NCI-H146 treated with DMSO at 0.1 percent for 48 hours (cell line): ENCODE measurements around the gene RNF151.
"Not testable (repeated sequence)": the region's sequence is repeated elsewhere in the genome, so short reads cannot be mapped to it uniquely, and the experiment has no call there.

Source experiments
- DNase-seq: peaks from one replicate; lab custom pipeline; 2025; ENCODE audit not compliant: unreplicated experiment; lab: John Stamatoyannopoulos, UW

RNF151 gene

GRCh38 chr16:2004795-2005517, 38.3 kb downstream of the RNF151 start:
- DNase-seq: no peak

- DNase-seq: no peak
Measured at GRCh38 chr16:2005646-2006045, 39.0 kb downstream of the RNF151 start.

- DNase-seq: no peak
Measured at GRCh38 chr16:2006317-2006716, 39.7 kb downstream of the RNF151 start.

GRCh38 chr16:2007081-2007836, 40.6 kb downstream of the RNF151 start:
- no peak for DNase-seq

- DNase-seq: no peak
Measured at GRCh38 chr16:2008009-2008526, 41.4 kb downstream of the RNF151 start.

GRCh38 chr16:2008631-2009163, 42.0 kb downstream of the RNF151 start:
- no peak for DNase-seq

GRCh38 chr16:2009164-2009711, 42.6 kb downstream of the RNF151 start:
- DNase-seq: no peak

- peak; percentile 59 for DNase-seq
Measured at GRCh38 chr16:2009791-2010510, 43.3 kb downstream of the RNF151 start, which contains the start of gene ZNF598. Gene ZNF598 (minus strand): TSS chr16:2009821.

- DNase-seq: not testable (repeated sequence)
Measured at GRCh38 chr16:2011726-2012125, 45.1 kb downstream of the RNF151 start.

- no peak for DNase-seq
Measured at GRCh38 chr16:2013527-2013926, 46.9 kb downstream of the RNF151 start.

- DNase-seq: no peak
Measured at GRCh38 chr16:2015117-2015946, 48.7 kb downstream of the RNF151 start.

GRCh38 chr16:2015947-2016208, 49.2 kb downstream of the RNF151 start:
- no peak for DNase-seq

- no peak for DNase-seq
Measured at GRCh38 chr16:2016407-2016922, 49.8 kb downstream of the RNF151 start.
